Esophagus muscularis mucosa (tissue), 3 donors: ENCODE measurements around the gene CLDN9.

Experiments
- EP300 ChIP-seq: sonication (generic); formaldehyde crosslinking; IDR thresholded peaks from one replicate; pipeline ENCODE4 v1.6.1; 2017; ENCODE audit warnings: antibody characterized with exemption
- TF ChIP-seq, protein P1 (sequence below), 3 experiments: fragments of 200-600 bp in 2 of 3; fragments of 450-650 bp in 1 of 3; sonication (generic) in 2 of 3; IDR thresholded peaks; one replicate each; pipeline ENCODE4 v1.5.1; 2017 to 2019; ENCODE audit warnings: antibody characterized with exemption in 3 of 3, mild to moderate bottlenecking in 2 of 3, moderate library complexity in 1 of 3

GRCh38 chr16:3000540-3000939, 12.2 kb upstream of the CLDN9 start:
- TF ChIP-seq, protein P1, sequence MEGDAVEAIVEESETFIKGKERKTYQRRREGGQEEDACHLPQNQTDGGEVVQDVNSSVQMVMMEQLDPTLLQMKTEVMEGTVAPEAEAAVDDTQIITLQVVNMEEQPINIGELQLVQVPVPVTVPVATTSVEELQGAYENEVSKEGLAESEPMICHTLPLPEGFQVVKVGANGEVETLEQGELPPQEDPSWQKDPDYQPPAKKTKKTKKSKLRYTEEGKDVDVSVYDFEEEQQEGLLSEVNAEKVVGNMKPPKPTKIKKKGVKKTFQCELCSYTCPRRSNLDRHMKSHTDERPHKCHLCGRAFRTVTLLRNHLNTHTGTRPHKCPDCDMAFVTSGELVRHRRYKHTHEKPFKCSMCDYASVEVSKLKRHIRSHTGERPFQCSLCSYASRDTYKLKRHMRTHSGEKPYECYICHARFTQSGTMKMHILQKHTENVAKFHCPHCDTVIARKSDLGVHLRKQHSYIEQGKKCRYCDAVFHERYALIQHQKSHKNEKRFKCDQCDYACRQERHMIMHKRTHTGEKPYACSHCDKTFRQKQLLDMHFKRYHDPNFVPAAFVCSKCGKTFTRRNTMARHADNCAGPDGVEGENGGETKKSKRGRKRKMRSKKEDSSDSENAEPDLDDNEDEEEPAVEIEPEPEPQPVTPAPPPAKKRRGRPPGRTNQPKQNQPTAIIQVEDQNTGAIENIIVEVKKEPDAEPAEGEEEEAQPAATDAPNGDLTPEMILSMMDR (IDR thresholded peaks at IDR 0.05): no peak
- no peak for TF ChIP-seq EP300
